SK-N-SH treated with all-trans-retinoic acid at 6 μM for 48 hours (cell line): Measurements from ENCODE around the gene ATP5PF.

Experiments
- OSR1 ChIP-seq: fragments of 250-450 bp; sonication (Bioruptor Pico); IDR thresholded peaks from 2 replicates; pipeline ENCODE4 v1.8.0; 2022; ENCODE audit warnings: moderate library complexity, mild to moderate bottlenecking, inconsistent platforms
- PPARA ChIP-seq: fragments of 250-450 bp; sonication (Bioruptor Pico); IDR thresholded peaks from 2 replicates; pipeline ENCODE4 v1.5.0; 2020; ENCODE audit warnings: mild to moderate bottlenecking, borderline replicate concordance
- RARB ChIP-seq: fragments of 250-450 bp; sonication (Bioruptor Pico); IDR thresholded peaks from 2 replicates; pipeline ENCODE4 v1.8.0; 2021; ENCODE audit warnings: mild to moderate bottlenecking, moderate library complexity
- TF ChIP-seq, protein P1 (sequence below): fragments of 250-450 bp; sonication (Bioruptor Pico); IDR thresholded peaks from 2 replicates; pipeline ENCODE4 v1.8.0; 2020; ENCODE audit warnings: mild to moderate bottlenecking, moderate library complexity, borderline replicate concordance
- TF ChIP-seq, protein P2 (sequence below): fragments of 250-450 bp; sonication (Bioruptor Pico); IDR thresholded peaks from 2 replicates; pipeline ENCODE4 v1.5.0; 2020; ENCODE audit warnings: mild to moderate bottlenecking, moderate library complexity
- TF ChIP-seq, protein P3 (sequence below): fragments of 250-450 bp; sonication (Bioruptor Pico); IDR thresholded peaks from 2 replicates; pipeline ENCODE4 v1.8.0; 2021; ENCODE audit warnings: low read depth, mild to moderate bottlenecking, moderate library complexity, borderline replicate concordance

DNA sequence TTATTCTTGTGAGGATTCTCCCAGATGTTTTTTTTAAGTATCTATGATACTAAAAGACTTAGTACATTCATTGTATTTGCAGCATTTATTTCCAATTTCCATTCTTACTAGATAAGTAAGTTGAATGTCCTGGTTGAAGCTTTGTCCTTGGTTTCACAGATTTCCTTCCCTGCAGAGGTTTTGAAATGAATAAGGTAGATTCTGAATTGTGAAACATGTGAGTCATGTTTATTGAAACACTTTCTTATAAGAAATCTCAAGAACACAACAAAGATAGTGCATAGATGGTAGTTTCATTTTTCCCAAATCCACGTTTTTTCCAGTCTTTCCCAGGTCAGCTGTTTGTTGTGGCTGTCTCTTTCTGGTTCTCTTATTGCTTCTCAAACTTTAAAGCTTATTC is 24.9 kb upstream of the ATP5PF start:
- TF ChIP-seq OSR1 (CRISPR knock-in tag) = no peak
- TF ChIP-seq, protein P1, sequence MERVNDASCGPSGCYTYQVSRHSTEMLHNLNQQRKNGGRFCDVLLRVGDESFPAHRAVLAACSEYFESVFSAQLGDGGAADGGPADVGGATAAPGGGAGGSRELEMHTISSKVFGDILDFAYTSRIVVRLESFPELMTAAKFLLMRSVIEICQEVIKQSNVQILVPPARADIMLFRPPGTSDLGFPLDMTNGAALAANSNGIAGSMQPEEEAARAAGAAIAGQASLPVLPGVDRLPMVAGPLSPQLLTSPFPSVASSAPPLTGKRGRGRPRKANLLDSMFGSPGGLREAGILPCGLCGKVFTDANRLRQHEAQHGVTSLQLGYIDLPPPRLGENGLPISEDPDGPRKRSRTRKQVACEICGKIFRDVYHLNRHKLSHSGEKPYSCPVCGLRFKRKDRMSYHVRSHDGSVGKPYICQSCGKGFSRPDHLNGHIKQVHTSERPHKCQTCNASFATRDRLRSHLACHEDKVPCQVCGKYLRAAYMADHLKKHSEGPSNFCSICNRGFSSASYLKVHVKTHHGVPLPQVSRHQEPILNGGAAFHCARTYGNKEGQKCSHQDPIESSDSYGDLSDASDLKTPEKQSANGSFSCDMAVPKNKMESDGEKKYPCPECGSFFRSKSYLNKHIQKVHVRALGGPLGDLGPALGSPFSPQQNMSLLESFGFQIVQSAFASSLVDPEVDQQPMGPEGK (CRISPR knock-in tag) = no peak
- no peak for TF ChIP-seq RARB (CRISPR knock-in tag)
- TF ChIP-seq, protein P2, sequence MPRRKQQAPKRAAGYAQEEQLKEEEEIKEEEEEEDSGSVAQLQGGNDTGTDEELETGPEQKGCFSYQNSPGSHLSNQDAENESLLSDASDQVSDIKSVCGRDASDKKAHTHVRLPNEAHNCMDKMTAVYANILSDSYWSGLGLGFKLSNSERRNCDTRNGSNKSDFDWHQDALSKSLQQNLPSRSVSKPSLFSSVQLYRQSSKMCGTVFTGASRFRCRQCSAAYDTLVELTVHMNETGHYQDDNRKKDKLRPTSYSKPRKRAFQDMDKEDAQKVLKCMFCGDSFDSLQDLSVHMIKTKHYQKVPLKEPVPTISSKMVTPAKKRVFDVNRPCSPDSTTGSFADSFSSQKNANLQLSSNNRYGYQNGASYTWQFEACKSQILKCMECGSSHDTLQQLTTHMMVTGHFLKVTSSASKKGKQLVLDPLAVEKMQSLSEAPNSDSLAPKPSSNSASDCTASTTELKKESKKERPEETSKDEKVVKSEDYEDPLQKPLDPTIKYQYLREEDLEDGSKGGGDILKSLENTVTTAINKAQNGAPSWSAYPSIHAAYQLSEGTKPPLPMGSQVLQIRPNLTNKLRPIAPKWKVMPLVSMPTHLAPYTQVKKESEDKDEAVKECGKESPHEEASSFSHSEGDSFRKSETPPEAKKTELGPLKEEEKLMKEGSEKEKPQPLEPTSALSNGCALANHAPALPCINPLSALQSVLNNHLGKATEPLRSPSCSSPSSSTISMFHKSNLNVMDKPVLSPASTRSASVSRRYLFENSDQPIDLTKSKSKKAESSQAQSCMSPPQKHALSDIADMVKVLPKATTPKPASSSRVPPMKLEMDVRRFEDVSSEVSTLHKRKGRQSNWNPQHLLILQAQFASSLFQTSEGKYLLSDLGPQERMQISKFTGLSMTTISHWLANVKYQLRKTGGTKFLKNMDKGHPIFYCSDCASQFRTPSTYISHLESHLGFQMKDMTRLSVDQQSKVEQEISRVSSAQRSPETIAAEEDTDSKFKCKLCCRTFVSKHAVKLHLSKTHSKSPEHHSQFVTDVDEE (CRISPR knock-in tag) = no peak
- no peak for TF ChIP-seq PPARA
- TF ChIP-seq, protein P3, sequence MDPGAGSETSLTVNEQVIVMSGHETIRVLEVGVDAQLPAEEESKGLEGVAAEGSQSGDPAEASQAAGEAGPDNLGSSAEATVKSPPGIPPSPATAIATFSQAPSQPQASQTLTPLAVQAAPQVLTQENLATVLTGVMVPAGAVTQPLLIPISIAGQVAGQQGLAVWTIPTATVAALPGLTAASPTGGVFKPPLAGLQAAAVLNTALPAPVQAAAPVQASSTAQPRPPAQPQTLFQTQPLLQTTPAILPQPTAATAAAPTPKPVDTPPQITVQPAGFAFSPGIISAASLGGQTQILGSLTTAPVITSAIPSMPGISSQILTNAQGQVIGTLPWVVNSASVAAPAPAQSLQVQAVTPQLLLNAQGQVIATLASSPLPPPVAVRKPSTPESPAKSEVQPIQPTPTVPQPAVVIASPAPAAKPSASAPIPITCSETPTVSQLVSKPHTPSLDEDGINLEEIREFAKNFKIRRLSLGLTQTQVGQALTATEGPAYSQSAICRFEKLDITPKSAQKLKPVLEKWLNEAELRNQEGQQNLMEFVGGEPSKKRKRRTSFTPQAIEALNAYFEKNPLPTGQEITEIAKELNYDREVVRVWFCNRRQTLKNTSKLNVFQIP (CRISPR knock-in tag) = no peak
